Smooth muscle cell (in vitro differentiated cells): Measurements from ENCODE around the gene PHLDB3. TPM values are rescaled to one million over a fixed set of nuclear protein-coding genes. Genes with fewer than 3 reads are reported as not detected.

Experiments
- DNase-seq: peaks from one replicate; lab custom pipeline; 2025; ENCODE audit not compliant: unreplicated experiment; lab: John Stamatoyannopoulos, UW
- H2AFZ ChIP-seq: fragments of 200-600 bp; sonication (generic); 2 replicates; pipeline ENCODE4 v1.6.0; 2016; ENCODE audit warnings: antibody characterized with exemption, low read depth, mild to moderate bottlenecking
- H3F3A ChIP-seq: fragments of 200-600 bp; sonication (generic); 2 replicates; pipeline ENCODE4 v1.6.0; 2017; ENCODE audit warnings: antibody characterized with exemption, low read depth
- H3K27ac ChIP-seq: fragments of 200-600 bp; sonication (generic); 2 replicates; pipeline ENCODE4 v1.5.1; 2016; ENCODE audit warnings: low read depth, mild to moderate bottlenecking
- H3K27me3 ChIP-seq: fragments of 200-600 bp; sonication (generic); 2 replicates; pipeline ENCODE4 v1.6.1; 2016; ENCODE audit warnings: low read depth, mild to moderate bottlenecking
- H3K36me3 ChIP-seq: fragments of 200-600 bp; sonication (generic); 2 replicates; pipeline ENCODE4 v1.5.1; 2016; ENCODE audit warnings: low read depth
- H3K4me1 ChIP-seq: fragments of 200-600 bp; sonication (generic); 2 replicates; pipeline ENCODE4 v1.5.1; 2016; ENCODE audit warnings: low read depth
- H3K4me2 ChIP-seq: fragments of 200-600 bp; sonication (generic); 2 replicates; pipeline ENCODE4 v1.6.0; 2016; ENCODE audit warnings: mild to moderate bottlenecking
- H3K4me3 ChIP-seq: fragments of 200-600 bp; sonication (generic); 2 replicates; pipeline ENCODE4 v1.5.1; 2016; ENCODE audit warnings: mild to moderate bottlenecking
- H3K79me2 ChIP-seq: fragments of 200-600 bp; sonication (generic); 2 replicates; pipeline ENCODE4 v1.6.0; 2016; ENCODE audit warnings: low read depth, mild to moderate bottlenecking
- H3K9ac ChIP-seq: fragments of 200-600 bp; sonication (generic); 2 replicates; pipeline ENCODE4 v1.6.0; 2016; ENCODE audit warnings: low read depth
- H3K9me3 ChIP-seq: fragments of 200-600 bp; sonication (generic); replicated peaks from 2 replicates; pipeline ENCODE4 v1.5.1; 2016; ENCODE audit warnings: low read depth
- H4K20me1 ChIP-seq: fragments of 200-600 bp; sonication (generic); 2 replicates; pipeline ENCODE4 v1.6.0; 2016; ENCODE audit warnings: low read depth
- CTCF ChIP-seq: fragments of 200-600 bp; sonication (generic); IDR thresholded peaks from 2 replicates; pipeline ENCODE4 v1.5.1; 2017; ENCODE audit warnings: borderline replicate concordance, mild to moderate bottlenecking, antibody characterized with exemption; ENCODE audit not compliant: insufficient read depth, poor library complexity, severe bottlenecking
- WGBS: methylation state at CpG from one replicate; pipeline ENCODE4 v1.1.7; 2016; ENCODE audit warnings: low lambda C conversion rate; 5-methylcytosine and 5-hydroxymethylcytosine counted together
- polyA plus RNA-seq: library from polyadenylated mRNA; unstranded; fragments of >200 nt; fragmentation: Nextera tagmentation; extraction: Ambion mirVana; gene quantifications from 2 replicates; pipeline ENCODE4 v1.2.1, GENCODE V29; 2016
- total RNA-seq: library from RNA; depleted of rRNA; stranded (reverse); fragments of >200 nt; gene quantifications from 2 replicates; pipeline ENCODE4 v1.2.3, GENCODE V29; 2014

Gene PHLDB3
- total and polyA plus RNA-seq, 2 experiments from 2014 or later: 7.2 to 8.6 TPM

GRCh38 chr19:43479226-43479625 is 25.3 kb downstream of the PHLDB3 start:
- H3K9me3 ChIP-seq: no peaks in the 10 kb centered on the region
- no peak overlapping the region for H3K27ac ChIP-seq
- DNase-seq: no peak
- no peaks in the 10 kb centered on the region for H3F3A ChIP-seq
- no peaks in the 10 kb centered on the region for H4K20me1 ChIP-seq
- no peak overlapping the region for H3K4me2 ChIP-seq
- H3K27me3 ChIP-seq: no peaks in the 10 kb centered on the region
- 93% methylated on average over 15 of the region's 15 CpGs for WGBS
- H3K9ac ChIP-seq: no peak overlapping the region
- no peaks in the 10 kb centered on the region for H3K36me3 ChIP-seq
- no peak overlapping the region for H2AFZ ChIP-seq
- H3K79me2 ChIP-seq: no peaks in the 10 kb centered on the region
- no peak for TF ChIP-seq CTCF
- no peaks in the 10 kb centered on the region for H3K4me1 ChIP-seq
- no peak overlapping the region for H3K4me3 ChIP-seq

- WGBS: 98% methylated on average over 3 of the region's 3 CpGs
- no peak for TF ChIP-seq CTCF
Measured at GRCh38 chr19:43478323-43478722, 26.2 kb downstream of the PHLDB3 start.

GRCh38 chr19:43476606-43477005 is 27.9 kb downstream of the PHLDB3 start:
- no peaks in the 10 kb centered on the region for H3K27me3 ChIP-seq
- H3K79me2 ChIP-seq: no peaks in the 10 kb centered on the region
- H3K4me2 ChIP-seq: peak overlapping the region; percentile 19
- no peaks in the 10 kb centered on the region for H3K9me3 ChIP-seq
- no peaks in the 10 kb centered on the region for H3K36me3 ChIP-seq
- H4K20me1 ChIP-seq: no peaks in the 10 kb centered on the region
- no peak overlapping the region for H2AFZ ChIP-seq
- no peak overlapping the region for H3K9ac ChIP-seq
- TF ChIP-seq CTCF: no peak
- H3K4me1 ChIP-seq: no peaks in the 10 kb centered on the region
- no peak overlapping the region for H3K4me3 ChIP-seq
- H3K27ac ChIP-seq: peak overlapping the region; percentile 69
- DNase-seq: no peak
- no peaks in the 10 kb centered on the region for H3F3A ChIP-seq

More at GRCh38 chr19:43478323-43478722, 26.2 kb downstream of the PHLDB3 start:
- H3K9me3 ChIP-seq: no peaks in the 10 kb centered on the region
- H3K79me2 ChIP-seq: no peaks in the 10 kb centered on the region
- H3F3A ChIP-seq: no peaks in the 10 kb centered on the region
- no peak overlapping the region for H3K4me3 ChIP-seq
- no peaks in the 10 kb centered on the region for H3K4me1 ChIP-seq
- no peak overlapping the region for H2AFZ ChIP-seq
- no peaks in the 10 kb centered on the region for H3K27me3 ChIP-seq
- H3K9ac ChIP-seq: no peak overlapping the region
- H3K36me3 ChIP-seq: no peaks in the 10 kb centered on the region
- H4K20me1 ChIP-seq: no peaks in the 10 kb centered on the region
- no peak overlapping the region for H3K27ac ChIP-seq
- no peak for DNase-seq
- H3K4me2 ChIP-seq: no peak overlapping the region

- peak overlapping the region; percentile 69 for H2AFZ ChIP-seq
- peak overlapping the region; percentile 83 for H3K4me2 ChIP-seq
Measured at GRCh38 chr19:43474986-43475705, 29.4 kb downstream of the PHLDB3 start.

More at GRCh38 chr19:43474986-43475705, 29.4 kb downstream of the PHLDB3 start:
- no peaks in the 10 kb centered on the region for H3K79me2 ChIP-seq
- peak; percentile 84 for DNase-seq
- no peaks in the 10 kb centered on the region for H3K36me3 ChIP-seq
- H3K9ac ChIP-seq: peak overlapping the region; percentile 58
- no peaks in the 10 kb centered on the region for H3K4me1 ChIP-seq
- H3K9me3 ChIP-seq: no peaks in the 10 kb centered on the region
- H3K27me3 ChIP-seq: no peaks in the 10 kb centered on the region
- peak overlapping the region; percentile 69 for H3K27ac ChIP-seq
- peak overlapping the region; percentile 38 for H3K4me3 ChIP-seq
- H4K20me1 ChIP-seq: no peaks in the 10 kb centered on the region
- no peaks in the 10 kb centered on the region for H3F3A ChIP-seq
- 9% methylated on average over 45 of the region's 46 CpGs for WGBS
- TF ChIP-seq CTCF: no peak
